CD4-positive, CD25-positive, alpha-beta regulatory T cell (primary cell): ENCODE measurements around the gene RNF40. TPM values are rescaled to one million over a fixed set of nuclear protein-coding genes. Genes with fewer than 3 reads are reported as not detected.

Experiments used
- ATAC-seq, 2 donors: fragments of 150-1000 bp; cut with Tn5 transposase; one replicate each; pipeline ENCODE4 v1.10.0; 2021; ENCODE audit warnings: low read depth in 2 of 2, moderate number of reproducible peaks in 2 of 2, moderate library complexity in 1 of 2
- DNase-seq, 3 donors: peaks; one replicate each; pipeline versions ENCODE4 v3.0.0 to v3.0.0-alpha.2; 2012 to 2022; ENCODE audit warnings: mixed read lengths in 1 of 3
- H3K27ac ChIP-seq: one replicate; pipeline ENCODE4 v1.7.0; 2013; ENCODE audit warnings: mild to moderate bottlenecking, low read length; ENCODE audit not compliant: insufficient read depth, poor library complexity, severe bottlenecking
- H3K27me3 ChIP-seq: one replicate; pipeline ENCODE4 v1.7.0; 2013; ENCODE audit warnings: low read length; ENCODE audit not compliant: control insufficient read depth, insufficient read depth
- H3K36me3 ChIP-seq: one replicate; pipeline ENCODE4 v1.7.0; 2013; ENCODE audit warnings: mild to moderate bottlenecking, low read length, moderate library complexity; ENCODE audit not compliant: control insufficient read depth, insufficient read depth
- H3K4me1 ChIP-seq: 2 replicates; pipeline ENCODE4 v1.7.0; 2013; ENCODE audit warnings: mild to moderate bottlenecking, low read length; ENCODE audit not compliant: insufficient read depth, control insufficient read depth, poor library complexity, severe bottlenecking
- H3K4me3 ChIP-seq: one replicate; pipeline ENCODE4 v1.7.0; 2013; ENCODE audit warnings: low read depth, mild to moderate bottlenecking, low read length, moderate library complexity
- H3K9me3 ChIP-seq, 2 experiments: 1 replicate in 1 of 2; 2 replicates in 1 of 2; pipeline ENCODE4 v1.7.0; 2013; ENCODE audit warnings: low read length in 2 of 2, mild to moderate bottlenecking in 1 of 2, moderate library complexity in 1 of 2; ENCODE audit not compliant: control insufficient read depth in 2 of 2
- H3K27ac Mint-ChIP-seq, 3 donors: one replicate each; pipeline ENCODE4 v1.8.0; 2020 to 2022; ENCODE audit warnings: mild to moderate bottlenecking in 3 of 3, mixed read lengths in 3 of 3, moderate library complexity in 2 of 3
- H3K27me3 Mint-ChIP-seq: one replicate; pipeline ENCODE4 v1.8.0; 2022; ENCODE audit warnings: mild to moderate bottlenecking, mixed read lengths
- H3K36me3 Mint-ChIP-seq: one replicate; pipeline ENCODE4 v1.8.0; 2020; ENCODE audit warnings: mixed read lengths
- H3K4me1 Mint-ChIP-seq, 4 donors: one replicate each; pipeline ENCODE4 v1.8.0; 2020 to 2022; ENCODE audit warnings: mixed read lengths in 4 of 4, mild to moderate bottlenecking in 1 of 4
- H3K4me3 Mint-ChIP-seq, 4 donors: one replicate each; pipeline ENCODE4 v1.8.0; 2020 to 2022; ENCODE audit warnings: mild to moderate bottlenecking in 4 of 4, mixed read lengths in 4 of 4, moderate library complexity in 3 of 4
- H3K9me3 Mint-ChIP-seq, 7 donors: one replicate each; pipeline ENCODE4 v1.8.0; 2020 to 2022; ENCODE audit warnings: mixed read lengths in 7 of 7, mild to moderate bottlenecking in 3 of 7, moderate library complexity in 2 of 7
- polyA plus RNA-seq, 4 donors: library from polyadenylated mRNA; unstranded; fragments of 300-500 nt; fragmentation: Illumina TruSeq; gene quantifications; one replicate each; pipeline ENCODE4 v1.2.3, GENCODE V29; 2021
- total RNA-seq: library from RNA; stranded (reverse); gene quantifications from one replicate; pipeline ENCODE4 v1.2.3, GENCODE V29; 2022

Gene RNF40
- total and polyA plus RNA-seq, 5 donors from 2014 or later, result 19.0 to 66.2 (median 25.9) TPM

DNA sequence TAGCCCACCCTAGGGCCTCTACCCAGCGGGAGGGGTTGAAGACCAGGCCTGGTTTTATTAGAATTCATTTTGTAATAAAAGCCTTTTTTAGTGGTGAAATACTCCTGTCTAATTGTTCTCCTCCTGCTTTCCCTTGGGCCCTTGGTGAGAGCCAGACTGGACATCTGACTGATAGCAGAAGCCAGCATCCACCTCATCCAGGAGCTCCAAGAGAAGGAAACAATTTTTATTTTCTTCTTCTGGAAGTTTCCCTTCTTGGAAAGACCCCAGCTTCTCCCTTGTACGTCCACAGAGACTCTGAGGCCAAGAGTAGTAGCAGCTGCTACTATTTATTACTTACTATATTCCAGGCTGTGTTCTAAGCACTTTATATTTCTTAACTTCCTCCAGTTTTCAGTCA lies 17.9 kb upstream of the RNF40 start:
- Mint-ChIP-seq H3K36me3 (peaks cover 19% of the 10 kb centered on the region), H3K9me3 (peaks cover 0 to 1% (median 0%) of the 10 kb centered on the region in 7 donors), H3K27me3 (no peaks in the 10 kb centered on the region), H3K27ac (no peak overlapping the region), H3K4me3 (peak overlapping the region in 1 of 4 donors; percentile 78), H3K4me1 (peaks cover 5 to 32% (median 16%) of the 10 kb centered on the region in 4 donors)
- no peaks in the 10 kb centered on the region for H3K9me3 ChIP-seq
- no peak overlapping the region for H3K27ac ChIP-seq
- no peak overlapping the region for H3K4me3 ChIP-seq
- peaks cover 11% of the 10 kb centered on the region for H3K36me3 ChIP-seq
- ATAC-seq (no peak), DNase-seq (no peak)
- H3K4me1 ChIP-seq, result peaks cover 8% of the 10 kb centered on the region
- H3K27me3 ChIP-seq, result no peaks in the 10 kb centered on the region

DNA sequence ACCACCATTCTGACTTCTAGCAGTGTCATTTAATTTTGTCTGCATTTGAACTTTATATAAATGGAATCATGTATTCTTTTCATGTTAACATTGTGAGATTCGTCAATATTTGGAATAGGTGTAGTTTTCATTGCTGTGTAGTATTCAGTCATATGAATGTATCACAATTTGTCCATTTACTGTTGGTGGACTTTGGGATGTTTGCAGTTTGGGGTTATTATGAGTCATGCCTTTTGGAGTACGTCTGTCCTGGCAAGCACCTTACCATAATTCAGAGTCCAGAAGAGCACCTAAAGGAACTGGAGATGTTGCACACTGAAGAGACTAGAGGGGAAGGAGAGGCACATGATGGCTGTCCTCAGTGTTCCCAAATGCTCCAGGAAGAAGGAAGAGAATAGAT lies 17.0 kb upstream of the RNF40 start:
- H3K36me3 Mint-ChIP-seq, result peaks cover 23% of the 10 kb centered on the region
- H3K27me3 ChIP-seq, result no peaks in the 10 kb centered on the region
- H3K4me3 ChIP-seq, result no peak overlapping the region
- peak overlapping the region in 2 of 4 donors; percentile 78 to 80 for H3K4me3 Mint-ChIP-seq
- peaks cover 5 to 40% (median 23%) of the 10 kb centered on the region in 4 donors for H3K4me1 Mint-ChIP-seq
- peaks cover 6% of the 10 kb centered on the region for H3K36me3 ChIP-seq
- no peaks in the 10 kb centered on the region for H3K9me3 ChIP-seq
- peaks cover 0 to 1% (median 0%) of the 10 kb centered on the region in 7 donors for H3K9me3 Mint-ChIP-seq
- no peak overlapping the region for H3K27ac ChIP-seq
- peak overlapping the region in 2 of 3 donors; percentile 3 to 60 for H3K27ac Mint-ChIP-seq
- H3K4me1 ChIP-seq, result peaks cover 9% of the 10 kb centered on the region
- no peak for DNase-seq
- no peak for ATAC-seq
- H3K27me3 Mint-ChIP-seq, result no peaks in the 10 kb centered on the region

DNA sequence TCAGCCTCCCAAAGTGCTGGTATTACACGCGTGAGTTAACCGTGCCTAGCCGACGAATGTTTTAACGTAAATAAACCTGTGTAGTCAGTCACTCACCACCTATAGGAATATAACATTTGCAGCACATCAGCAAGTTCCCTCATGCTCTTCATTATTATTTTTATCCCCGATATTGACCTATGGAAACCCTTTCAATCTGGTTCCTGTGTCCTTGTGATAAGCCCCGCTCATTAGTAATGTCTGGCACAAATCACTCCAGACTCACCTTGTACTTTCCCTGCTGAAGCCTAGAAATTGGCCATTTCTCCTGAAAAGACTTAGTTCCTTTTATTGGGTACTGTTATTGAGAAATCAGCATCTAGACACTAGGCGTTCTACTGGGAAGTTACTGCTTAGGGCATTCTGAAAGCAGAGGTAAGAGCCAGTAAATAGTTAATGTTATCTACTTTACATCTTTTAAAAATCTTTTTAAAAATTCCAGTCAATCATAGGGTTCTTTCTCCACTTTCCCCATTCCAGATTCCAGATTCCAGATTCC lies 15.4 kb upstream of the RNF40 start:
- no peaks in the 10 kb centered on the region for H3K9me3 Mint-ChIP-seq
- H3K4me3 ChIP-seq, result no peak overlapping the region
- peaks cover 17% of the 10 kb centered on the region for H3K36me3 ChIP-seq
- ATAC-seq, result no peak
- H3K27me3 ChIP-seq, result no peaks in the 10 kb centered on the region
- no peak for DNase-seq
- peak overlapping the region in 2 of 4 donors; percentile 91 to 98 for H3K4me3 Mint-ChIP-seq
- H3K4me1 ChIP-seq, result peaks cover 9% of the 10 kb centered on the region
- peaks cover 5 to 32% (median 21%) of the 10 kb centered on the region in 4 donors for H3K4me1 Mint-ChIP-seq
- H3K36me3 Mint-ChIP-seq, result peaks cover 29% of the 10 kb centered on the region
- H3K27ac ChIP-seq, result peak overlapping the region; percentile 78
- no peaks in the 10 kb centered on the region for H3K27me3 Mint-ChIP-seq
- H3K27ac Mint-ChIP-seq, result peak overlapping the region; percentile 93 to 95 (median 94)
- H3K9me3 ChIP-seq, result no peaks in the 10 kb centered on the region

DNA sequence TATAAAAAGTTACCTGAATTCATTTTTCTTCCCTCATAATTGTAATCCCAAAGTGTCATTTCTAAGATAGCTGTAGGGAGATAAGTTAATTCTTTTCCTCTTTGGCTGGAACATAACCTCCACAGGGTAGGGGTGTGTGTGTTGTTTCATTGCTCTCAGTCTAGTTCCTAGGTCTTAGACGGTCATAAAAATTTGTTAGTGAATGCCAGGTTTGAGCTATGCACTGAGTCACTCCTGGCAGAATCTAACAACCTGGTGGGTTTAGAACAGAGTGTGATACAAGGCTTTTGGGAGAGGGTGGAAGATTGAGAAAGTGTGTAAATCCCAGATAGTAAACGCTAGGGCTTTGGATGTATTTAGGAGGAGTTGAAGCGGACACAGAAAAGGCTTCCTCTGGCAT lies 14.8 kb upstream of the RNF40 start:
- Mint-ChIP-seq H3K4me3 (peak overlapping the region; percentile 91 to 98 (median 95)), H3K27ac (peak overlapping the region; percentile 93 to 95 (median 94)), H3K4me1 (peaks cover 5 to 32% (median 21%) of the 10 kb centered on the region in 4 donors), H3K9me3 (no peaks in the 10 kb centered on the region), H3K27me3 (no peaks in the 10 kb centered on the region), H3K36me3 (peaks cover 22% of the 10 kb centered on the region)
- Histone ChIP-seq H3K27me3 (no peaks in the 10 kb centered on the region), H3K9me3 (no peaks in the 10 kb centered on the region), H3K4me3 (peak overlapping the region; percentile 87), H3K4me1 (peaks cover 9% of the 10 kb centered on the region), H3K36me3 (peaks cover 17% of the 10 kb centered on the region), H3K27ac (peak overlapping the region; percentile 78)
- no peak for ATAC-seq
- no peak for DNase-seq

DNA sequence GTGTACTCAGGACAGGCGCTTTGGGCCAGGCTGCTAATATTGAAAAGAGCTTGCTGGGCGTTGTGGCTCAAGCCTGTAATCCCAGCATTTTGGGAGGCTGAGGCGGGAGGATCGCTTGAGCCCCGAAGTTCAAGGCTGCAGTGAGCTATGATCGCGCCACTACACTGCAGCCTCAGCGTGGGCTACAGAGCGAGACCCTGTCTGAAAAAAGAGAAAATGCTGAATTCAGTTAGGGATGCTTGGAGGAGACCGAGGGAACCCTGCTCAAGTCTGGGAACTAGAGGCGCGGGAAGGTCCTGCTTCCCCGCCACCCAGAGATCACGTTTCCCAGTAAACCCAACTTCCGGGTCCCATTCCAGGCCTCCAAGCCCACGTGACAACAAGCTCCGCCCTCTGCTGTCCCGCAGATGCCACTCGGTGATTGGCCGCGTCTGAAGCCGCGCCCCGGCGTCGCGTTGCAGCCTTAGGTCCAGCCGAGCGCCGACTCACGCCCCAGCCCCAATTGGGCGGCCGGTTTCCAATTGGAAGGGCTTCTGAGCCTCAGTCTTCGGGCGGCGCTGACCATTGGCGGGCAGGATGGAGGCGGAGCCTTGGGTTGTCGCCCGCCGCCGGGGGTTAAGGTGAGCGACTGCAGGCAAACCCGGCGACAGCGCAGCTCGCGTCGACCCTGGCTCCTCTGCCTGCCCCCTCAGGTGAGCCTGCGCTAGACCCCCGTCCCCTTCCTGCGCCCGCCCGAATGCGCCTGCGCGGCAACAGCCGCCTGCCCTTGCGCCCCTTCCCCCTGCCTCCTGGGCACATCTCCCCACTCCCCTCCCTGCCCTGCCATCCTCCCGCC lies 14.1 kb upstream of the RNF40 start, which contains the start of gene PHKG2:
PHKG2 (plus strand) TSS at position 627 of the 835 bp plus-strand sequence. CDS start 396 bp downstream, outside the sequence.
- H3K27ac Mint-ChIP-seq, result peak within 1 kb of the TSS; percentile 93 to 95 (median 94)
- peaks cover 5 to 32% (median 21%) of the 10 kb centered on the region in 4 donors for H3K4me1 Mint-ChIP-seq
- peak within 1 kb of the TSS; percentile 87 for H3K4me3 ChIP-seq
- DNase-seq, result peak; percentile 94 to 99 (median 96)
- peaks cover 19% of the 10 kb centered on the region for H3K36me3 ChIP-seq
- peaks cover 22% of the 10 kb centered on the region for H3K36me3 Mint-ChIP-seq
- H3K4me1 ChIP-seq, result peaks cover 9% of the 10 kb centered on the region
- H3K4me3 Mint-ChIP-seq, result peak within 1 kb of the TSS; percentile 91 to 98 (median 95)
- H3K9me3 ChIP-seq, result no peaks in the 10 kb centered on the region
- H3K27ac ChIP-seq, result peak within 1 kb of the TSS; percentile 78
- ATAC-seq, result peak; percentile 99
- H3K27me3 ChIP-seq, result no peaks in the 10 kb centered on the region
- H3K9me3 Mint-ChIP-seq, result no peaks in the 10 kb centered on the region
- H3K27me3 Mint-ChIP-seq, result no peaks in the 10 kb centered on the region

DNA sequence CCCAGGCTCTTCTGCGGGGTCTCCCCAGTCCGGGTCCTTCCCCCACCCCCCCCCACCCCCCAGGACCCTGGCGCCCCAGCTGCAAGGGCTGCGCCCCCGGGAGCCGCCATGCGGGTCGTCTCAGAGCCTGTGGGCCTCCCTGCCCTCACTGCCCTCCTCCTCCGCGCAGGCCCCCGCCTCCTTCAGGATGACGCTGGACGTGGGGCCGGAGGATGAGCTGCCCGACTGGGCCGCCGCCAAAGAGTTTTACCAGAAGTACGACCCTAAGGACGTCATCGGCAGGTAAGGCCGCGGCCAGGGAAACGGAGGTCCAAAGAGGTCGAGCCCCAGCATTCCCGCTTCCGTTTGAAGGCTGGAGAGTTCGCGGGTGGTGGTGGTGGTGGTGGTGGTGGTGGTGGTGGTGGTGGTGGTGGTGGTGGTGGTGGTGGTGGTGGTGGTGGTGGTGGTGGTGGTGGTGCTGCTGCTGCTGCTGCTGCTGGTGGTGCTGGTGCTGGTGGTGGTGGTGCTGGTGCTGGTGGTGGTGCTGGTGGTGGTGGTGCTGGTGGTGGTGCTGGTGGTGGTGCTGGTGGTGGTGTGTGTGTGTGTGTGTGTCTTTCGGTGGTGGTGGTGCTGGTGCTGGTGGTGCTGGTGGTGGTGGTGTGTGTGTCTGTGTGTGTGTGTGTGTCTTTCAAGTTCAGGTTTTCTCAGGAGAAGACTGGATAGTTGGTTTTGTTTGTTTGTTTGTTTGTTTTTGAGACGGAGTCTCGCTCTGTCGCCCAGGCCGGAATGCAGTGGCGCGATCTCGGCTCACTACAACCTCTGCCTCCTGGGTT lies 13.3 kb upstream of the RNF40 start:
- H3K4me1 Mint-ChIP-seq, result peaks cover 5 to 32% (median 21%) of the 10 kb centered on the region in 4 donors
- H3K4me3 Mint-ChIP-seq, result peak overlapping the region; percentile 91 to 98 (median 95)
- peak overlapping the region; percentile 68 for H3K27ac ChIP-seq
- H3K9me3 Mint-ChIP-seq, result no peaks in the 10 kb centered on the region
- H3K36me3 ChIP-seq, result peaks cover 27% of the 10 kb centered on the region
- H3K27me3 ChIP-seq, result no peaks in the 10 kb centered on the region
- H3K4me1 ChIP-seq, result peaks cover 9% of the 10 kb centered on the region
- peaks cover 22% of the 10 kb centered on the region for H3K36me3 Mint-ChIP-seq
- H3K27ac Mint-ChIP-seq, result peak overlapping the region in 2 of 3 donors; percentile 78 to 93
- H3K27me3 Mint-ChIP-seq, result no peaks in the 10 kb centered on the region
- no peaks in the 10 kb centered on the region for H3K9me3 ChIP-seq
- DNase-seq, result peak; percentile 12 to 32 (median 27)
- no peak overlapping the region for H3K4me3 ChIP-seq
- ATAC-seq, result no peak

DNA sequence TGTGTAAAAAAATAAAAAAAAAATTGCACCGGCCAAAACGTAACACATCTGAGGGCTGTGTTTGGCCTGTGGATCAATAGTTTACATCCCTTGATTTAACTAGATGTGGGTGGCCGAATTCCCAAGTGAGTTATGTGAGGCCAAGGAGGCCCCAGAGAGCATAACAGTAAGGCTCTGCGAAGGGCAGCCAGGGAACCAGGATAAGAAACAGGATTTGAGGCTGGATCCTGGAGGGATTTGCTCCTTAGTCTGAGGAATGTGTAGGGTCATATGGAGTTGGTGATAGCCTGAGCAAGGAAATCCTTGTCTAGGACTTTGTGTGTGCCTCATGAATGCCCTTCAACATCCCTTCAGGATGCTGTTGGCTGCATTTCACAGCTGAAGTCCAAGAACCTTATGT lies 11.9 kb upstream of the RNF40 start:
- no peaks in the 10 kb centered on the region for H3K9me3 Mint-ChIP-seq
- H3K36me3 Mint-ChIP-seq, result peaks cover 20% of the 10 kb centered on the region
- ATAC-seq, result no peak
- Histone ChIP-seq H3K9me3 (no peaks in the 10 kb centered on the region), H3K4me1 (peaks cover 9% of the 10 kb centered on the region), H3K27me3 (no peaks in the 10 kb centered on the region), H3K27ac (no peak overlapping the region), H3K4me3 (no peak overlapping the region), H3K36me3 (peaks cover 30% of the 10 kb centered on the region)
- DNase-seq, result no peak
- H3K27me3 Mint-ChIP-seq, result no peaks in the 10 kb centered on the region
- peak overlapping the region in 1 of 3 donors; percentile 58 for H3K27ac Mint-ChIP-seq
- peaks cover 5 to 32% (median 21%) of the 10 kb centered on the region in 4 donors for H3K4me1 Mint-ChIP-seq
- peak overlapping the region; percentile 84 to 94 (median 92) for H3K4me3 Mint-ChIP-seq
